HepG2 (cell line): ENCODE data around the gene LIM2. TPM values are rescaled to one million over a fixed set of nuclear protein-coding genes. Genes with fewer than 3 reads are reported as not detected.

Source experiments
- CBX2 ChIP-seq, 2 experiments: fragments of 200-600 bp in 1 of 2; sonication (generic); formaldehyde crosslinking in 1 of 2; IDR thresholded peaks; 2 replicates each; pipeline versions ENCODE4 v1.7.0 to v1.8.1; 2018 to 2022; ENCODE audit warnings: low read depth in 2 of 2, low read length in 1 of 2, mild to moderate bottlenecking in 1 of 2, missing genetic modification reagents in 1 of 2
- PAF1 ChIP-seq: IDR thresholded peaks from 2 replicates; pipeline ENCODE4 v1.6.1; 2016; ENCODE audit warnings: missing genetic modification reagents, missing compliant biosample characterization
- SETDB1 ChIP-seq: sonication (generic); formaldehyde crosslinking; IDR thresholded peaks from 2 replicates; pipeline ENCODE4 v1.5.1; 2020; ENCODE audit warnings: missing genetic modification reagents, mild to moderate bottlenecking, borderline replicate concordance
- STAT5B ChIP-seq: sonication (generic); formaldehyde crosslinking; IDR thresholded peaks from 2 replicates; pipeline ENCODE4 v1.4.0; 2020; ENCODE audit warnings: missing genetic modification reagents
- THAP11 ChIP-seq: IDR thresholded peaks from 2 replicates; pipeline ENCODE4 v1.6.1; 2016; ENCODE audit warnings: missing biosample characterization, missing genetic modification reagents
- ZNF251 ChIP-seq: sonication (generic); formaldehyde crosslinking; IDR thresholded peaks from 2 replicates; pipeline ENCODE4 v1.9.0; 2021; ENCODE audit warnings: mild to moderate bottlenecking, missing genetic modification reagents
- ZNF430 ChIP-seq: sonication (generic); formaldehyde crosslinking; IDR thresholded peaks from 2 replicates; pipeline ENCODE4 v1.9.0; 2021; ENCODE audit warnings: mild to moderate bottlenecking, missing genetic modification reagents
- ZNF431 ChIP-seq: sonication (generic); formaldehyde crosslinking; IDR thresholded peaks from 2 replicates; pipeline ENCODE4 v1.9.0; 2022; ENCODE audit warnings: missing genetic modification reagents, low read depth, mild to moderate bottlenecking, borderline replicate concordance
- ZNF468 ChIP-seq: sonication (generic); formaldehyde crosslinking; IDR thresholded peaks from 2 replicates; pipeline ENCODE4 v1.8.0; 2022; ENCODE audit warnings: mild to moderate bottlenecking, moderate library complexity, missing genetic modification reagents
- ZNF510 ChIP-seq: sonication (generic); formaldehyde crosslinking; IDR thresholded peaks from 2 replicates; pipeline ENCODE4 v1.4.0; 2020; ENCODE audit warnings: low read depth, mild to moderate bottlenecking, missing genetic modification reagents
- ZNF629 ChIP-seq: sonication (generic); formaldehyde crosslinking; conservative IDR thresholded peaks from 2 replicates; pipeline ENCODE4 v1.5.0; 2020; ENCODE audit warnings: missing genetic modification reagents
- polyA plus RNA-seq, 8 experiments: library from polyadenylated mRNA; depleted of rRNA in 3 of 8; stranded (reverse) in 7 of 8; unstranded in 1 of 8; fragments of >200 nt; fragmentation: Illumina TruSeq in 4 of 8; extraction: Trizol in 4 of 8; gene quantifications; 2 replicates each; pipeline versions ENCODE4 v1.2.1 to v1.2.3, GENCODE V29; 2011 to 2016; ENCODE audit warnings: low read depth in 4 of 8, missing spikeins in 1 of 8, mixed read lengths in 1 of 8; ENCODE audit not compliant: insufficient read depth in 1 of 8
- total RNA-seq, 5 experiments: library from RNA; depleted of rRNA; stranded (reverse); fragments of >200 nt; fragmentation: Illumina TruSeq; extraction: Trizol; gene quantifications; 2 replicates each; pipeline ENCODE4 v1.2.3, GENCODE V29; 2016; ENCODE audit warnings: low read depth in 1 of 5
- TF ChIP-seq, protein P1 (sequence below): sonication (generic); formaldehyde crosslinking; IDR thresholded peaks from 2 replicates; pipeline ENCODE4 v1.4.0; 2020; ENCODE audit warnings: missing genetic modification reagents
- TF ChIP-seq, protein P2 (sequence below): sonication (generic); formaldehyde crosslinking; IDR thresholded peaks from 2 replicates; pipeline ENCODE4 v1.5.1; 2020; ENCODE audit warnings: missing genetic modification reagents, mild to moderate bottlenecking, borderline replicate concordance
- TF ChIP-seq, protein P3 (sequence below): sonication (generic); formaldehyde crosslinking; IDR thresholded peaks from 2 replicates; pipeline ENCODE4 v1.4.0; 2020; ENCODE audit warnings: missing genetic modification reagents, mild to moderate bottlenecking, borderline replicate concordance
- TF ChIP-seq, protein P4 (sequence below): sonication (generic); formaldehyde crosslinking; IDR thresholded peaks from 2 replicates; pipeline ENCODE4 v1.5.1; 2020; ENCODE audit warnings: mild to moderate bottlenecking, missing genetic modification reagents

Gene LIM2
- total and polyA plus RNA-seq, 2 of the 13 experiments (the other 11 are each of a cell fraction or from before 2014, with no cell fraction given), result 1.3 TPM; not detected in 1

DNA sequence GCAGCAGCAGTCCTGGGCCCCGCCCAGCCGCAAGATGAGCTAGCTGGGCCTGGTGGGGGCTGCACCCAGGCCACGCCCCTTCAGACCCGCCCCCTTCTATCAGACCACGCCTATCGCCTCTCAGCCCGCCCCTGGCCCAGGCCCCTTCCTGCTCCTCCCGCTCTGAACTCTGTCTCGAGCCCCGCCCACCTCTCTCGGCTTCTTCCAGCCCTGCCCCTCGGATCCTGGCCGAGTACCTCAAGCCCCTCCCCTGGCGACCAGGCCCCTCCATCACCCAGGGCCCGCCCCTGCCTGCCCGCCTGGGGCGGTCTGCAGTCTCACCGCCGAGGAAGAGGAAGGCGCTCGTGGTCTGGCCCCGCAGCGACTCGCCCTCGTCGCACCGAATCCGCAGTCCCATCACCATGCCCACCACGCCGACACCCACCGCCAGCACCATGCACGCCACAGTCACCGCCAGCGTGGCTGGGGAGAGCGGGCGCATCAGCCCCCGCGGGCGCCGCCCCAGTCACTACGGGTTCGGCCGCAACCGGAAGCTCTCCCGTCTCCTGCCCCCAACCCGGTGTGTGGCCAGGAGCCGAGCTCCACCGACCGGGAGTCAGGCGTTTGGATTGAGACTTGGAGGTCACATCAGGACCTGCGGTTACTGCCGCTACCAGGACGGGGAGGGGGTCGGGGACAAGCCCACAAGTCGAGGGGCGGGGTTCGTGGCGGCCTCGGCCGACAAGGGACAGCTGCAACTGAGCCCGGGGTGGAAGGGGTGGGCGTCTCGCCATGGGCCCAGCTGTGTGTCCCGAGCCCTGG lies 20.0 kb downstream of the LIM2 start (continued):
- TF ChIP-seq, protein P1, sequence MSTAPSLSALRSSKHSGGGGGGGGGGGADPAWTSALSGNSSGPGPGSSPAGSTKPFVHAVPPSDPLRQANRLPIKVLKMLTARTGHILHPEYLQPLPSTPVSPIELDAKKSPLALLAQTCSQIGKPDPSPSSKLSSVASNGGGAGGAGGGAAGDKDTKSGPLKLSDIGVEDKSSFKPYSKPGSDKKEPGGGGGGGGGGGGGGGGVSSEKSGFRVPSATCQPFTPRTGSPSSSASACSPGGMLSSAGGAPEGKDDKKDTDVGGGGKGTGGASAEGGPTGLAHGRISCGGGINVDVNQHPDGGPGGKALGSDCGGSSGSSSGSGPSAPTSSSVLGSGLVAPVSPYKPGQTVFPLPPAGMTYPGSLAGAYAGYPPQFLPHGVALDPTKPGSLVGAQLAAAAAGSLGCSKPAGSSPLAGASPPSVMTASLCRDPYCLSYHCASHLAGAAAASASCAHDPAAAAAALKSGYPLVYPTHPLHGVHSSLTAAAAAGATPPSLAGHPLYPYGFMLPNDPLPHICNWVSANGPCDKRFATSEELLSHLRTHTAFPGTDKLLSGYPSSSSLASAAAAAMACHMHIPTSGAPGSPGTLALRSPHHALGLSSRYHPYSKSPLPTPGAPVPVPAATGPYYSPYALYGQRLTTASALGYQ, result no peak
- TF ChIP-seq, protein P2, sequence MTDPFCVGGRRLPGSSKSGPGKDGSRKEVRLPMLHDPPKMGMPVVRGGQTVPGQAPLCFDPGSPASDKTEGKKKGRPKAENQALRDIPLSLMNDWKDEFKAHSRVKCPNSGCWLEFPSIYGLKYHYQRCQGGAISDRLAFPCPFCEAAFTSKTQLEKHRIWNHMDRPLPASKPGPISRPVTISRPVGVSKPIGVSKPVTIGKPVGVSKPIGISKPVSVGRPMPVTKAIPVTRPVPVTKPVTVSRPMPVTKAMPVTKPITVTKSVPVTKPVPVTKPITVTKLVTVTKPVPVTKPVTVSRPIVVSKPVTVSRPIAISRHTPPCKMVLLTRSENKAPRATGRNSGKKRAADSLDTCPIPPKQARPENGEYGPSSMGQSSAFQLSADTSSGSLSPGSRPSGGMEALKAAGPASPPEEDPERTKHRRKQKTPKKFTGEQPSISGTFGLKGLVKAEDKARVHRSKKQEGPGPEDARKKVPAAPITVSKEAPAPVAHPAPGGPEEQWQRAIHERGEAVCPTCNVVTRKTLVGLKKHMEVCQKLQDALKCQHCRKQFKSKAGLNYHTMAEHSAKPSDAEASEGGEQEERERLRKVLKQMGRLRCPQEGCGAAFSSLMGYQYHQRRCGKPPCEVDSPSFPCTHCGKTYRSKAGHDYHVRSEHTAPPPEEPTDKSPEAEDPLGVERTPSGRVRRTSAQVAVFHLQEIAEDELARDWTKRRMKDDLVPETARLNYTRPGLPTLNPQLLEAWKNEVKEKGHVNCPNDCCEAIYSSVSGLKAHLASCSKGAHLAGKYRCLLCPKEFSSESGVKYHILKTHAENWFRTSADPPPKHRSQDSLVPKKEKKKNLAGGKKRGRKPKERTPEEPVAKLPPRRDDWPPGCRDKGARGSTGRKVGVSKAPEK, result peak; percentile 42; the same call in 1 of the 2 replicates
- TF ChIP-seq CBX2 (IDR thresholded peaks at IDR 0.05; ENCODE audit: low read depth, low read length), result no peak
- no peak for TF ChIP-seq CBX2 (CRISPR knock-in tag; IDR thresholded peaks at IDR 0.05; ENCODE audit: low read depth)
- TF ChIP-seq ZNF431 (CRISPR knock-in tag), result peak; percentile 77; the same call in 1 of the 2 replicates
- TF ChIP-seq ZNF430 (CRISPR knock-in tag), result peak; percentile 57; the same call in 1 of the 2 replicates
- no peak for TF ChIP-seq STAT5B (CRISPR knock-in tag)
- TF ChIP-seq ZNF510 (CRISPR knock-in tag), result no peak
- no peak for TF ChIP-seq ZNF629 (CRISPR knock-in tag)
- no peak for TF ChIP-seq ZNF251 (CRISPR knock-in tag)
- TF ChIP-seq SETDB1 (CRISPR knock-in tag), result no peak
- TF ChIP-seq PAF1 (CRISPR knock-in tag), result no peak
- TF ChIP-seq ZNF468 (CRISPR knock-in tag), result 0 out of 2 replicates have a peak, but pooled peaks have one; percentile 68
- TF ChIP-seq, protein P3, sequence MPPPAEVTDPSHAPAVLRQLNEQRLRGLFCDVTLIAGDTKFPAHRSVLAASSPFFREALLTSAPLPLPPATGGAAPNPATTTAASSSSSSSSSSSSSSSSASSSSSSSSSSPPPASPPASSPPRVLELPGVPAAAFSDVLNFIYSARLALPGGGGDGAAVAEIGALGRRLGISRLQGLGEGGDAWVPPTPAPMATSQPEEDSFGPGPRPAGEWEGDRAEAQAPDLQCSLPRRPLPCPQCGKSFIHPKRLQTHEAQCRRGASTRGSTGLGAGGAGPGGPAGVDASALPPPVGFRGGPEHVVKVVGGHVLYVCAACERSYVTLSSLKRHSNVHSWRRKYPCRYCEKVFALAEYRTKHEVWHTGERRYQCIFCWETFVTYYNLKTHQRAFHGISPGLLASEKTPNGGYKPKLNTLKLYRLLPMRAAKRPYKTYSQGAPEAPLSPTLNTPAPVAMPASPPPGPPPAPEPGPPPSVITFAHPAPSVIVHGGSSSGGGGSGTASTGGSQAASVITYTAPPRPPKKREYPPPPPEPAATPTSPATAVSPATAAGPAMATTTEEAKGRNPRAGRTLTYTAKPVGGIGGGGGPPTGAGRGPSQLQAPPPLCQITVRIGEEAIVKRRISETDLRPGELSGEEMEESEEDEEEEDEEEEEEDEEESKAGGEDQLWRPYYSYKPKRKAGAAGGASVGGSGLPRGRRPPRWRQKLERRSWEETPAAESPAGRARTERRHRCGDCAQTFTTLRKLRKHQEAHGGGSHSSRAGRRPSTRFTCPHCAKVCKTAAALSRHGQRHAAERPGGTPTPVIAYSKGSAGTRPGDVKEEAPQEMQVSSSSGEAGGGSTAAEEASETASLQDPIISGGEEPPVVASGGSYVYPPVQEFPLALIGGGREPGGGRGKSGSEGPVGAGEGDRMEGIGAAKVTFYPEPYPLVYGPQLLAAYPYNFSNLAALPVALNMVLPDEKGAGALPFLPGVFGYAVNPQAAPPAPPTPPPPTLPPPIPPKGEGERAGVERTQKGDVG, result no peak
- TF ChIP-seq THAP11 (CRISPR knock-in tag), result peak; percentile 59
- TF ChIP-seq, protein P4, sequence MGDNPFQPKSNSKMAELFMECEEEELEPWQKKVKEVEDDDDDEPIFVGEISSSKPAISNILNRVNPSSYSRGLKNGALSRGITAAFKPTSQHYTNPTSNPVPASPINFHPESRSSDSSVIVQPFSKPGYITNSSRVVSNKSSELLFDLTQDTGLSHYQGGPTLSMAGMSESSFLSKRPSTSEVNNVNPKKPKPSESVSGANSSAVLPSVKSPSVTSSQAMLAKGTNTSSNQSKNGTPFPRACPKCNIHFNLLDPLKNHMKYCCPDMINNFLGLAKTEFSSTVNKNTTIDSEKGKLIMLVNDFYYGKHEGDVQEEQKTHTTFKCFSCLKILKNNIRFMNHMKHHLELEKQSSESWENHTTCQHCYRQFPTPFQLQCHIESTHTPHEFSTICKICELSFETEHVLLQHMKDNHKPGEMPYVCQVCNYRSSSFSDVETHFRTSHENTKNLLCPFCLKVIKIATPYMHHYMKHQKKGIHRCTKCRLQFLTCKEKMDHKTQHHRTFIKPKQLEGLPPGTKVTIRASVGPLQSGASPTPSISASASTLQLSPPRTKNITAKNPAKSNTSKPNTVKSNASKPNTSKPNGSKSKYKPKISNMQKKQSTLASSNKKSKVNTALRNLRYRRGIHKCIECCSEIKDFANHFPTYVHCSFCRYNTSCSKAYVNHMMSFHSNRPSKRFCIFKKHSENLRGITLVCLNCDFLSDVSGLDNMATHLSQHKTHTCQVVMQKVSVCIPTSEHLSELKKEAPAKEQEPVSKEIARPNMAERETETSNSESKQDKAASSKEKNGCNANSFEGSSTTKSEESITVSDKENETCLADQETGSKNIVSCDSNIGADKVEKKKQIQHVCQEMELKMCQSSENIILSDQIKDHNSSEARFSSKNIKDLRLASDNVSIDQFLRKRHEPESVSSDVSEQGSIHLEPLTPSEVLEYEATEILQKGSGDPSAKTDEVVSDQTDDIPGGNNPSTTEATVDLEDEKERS (CRISPR knock-in tag), result peak; percentile 91
